HepG2 (cell line): ENCODE data around the gene MTA3.

Source experiments
- CENPX ChIP-seq: sonication (generic); formaldehyde crosslinking; IDR thresholded peaks from 2 replicates; pipeline ENCODE4 v1.9.0; 2021; ENCODE audit warnings: mild to moderate bottlenecking, missing genetic modification reagents, moderate library complexity
- ETV6 ChIP-seq: sonication (generic); formaldehyde crosslinking; conservative IDR thresholded peaks from 2 replicates; pipeline ENCODE4 v1.4.0; 2020; ENCODE audit warnings: missing genetic modification reagents
- IKZF1 ChIP-seq: fragments of 450-650 bp; IDR thresholded peaks from 2 replicates; pipeline ENCODE4 v1.7.1; 2016
- NCOA2 ChIP-seq: sonication (generic); formaldehyde crosslinking; IDR thresholded peaks from 2 replicates; pipeline ENCODE4 v1.8.0; 2022; ENCODE audit warnings: inconsistent platforms
- RAD21 ChIP-seq: fragments of 450-650 bp; formaldehyde crosslinking; IDR thresholded peaks from 2 replicates; pipeline ENCODE4 v1.5.0; 2020; ENCODE audit warnings: mild to moderate bottlenecking
- SOX5 ChIP-seq: IDR thresholded peaks from 2 replicates; pipeline ENCODE4 v1.6.1; 2016; ENCODE audit warnings: borderline replicate concordance
- U2AF2 ChIP-seq: fragments of 200-400 bp; formaldehyde crosslinking; IDR thresholded peaks from 2 replicates; pipeline ENCODE4 v1.6.1; 2017; ENCODE audit warnings: low read depth, mild to moderate bottlenecking, low read length
- TF ChIP-seq, protein P1 (sequence below): sonication (generic); formaldehyde crosslinking; IDR thresholded peaks from 2 replicates; pipeline ENCODE4 v1.5.0; 2020; ENCODE audit warnings: mild to moderate bottlenecking, missing genetic modification reagents, moderate library complexity

DNA sequence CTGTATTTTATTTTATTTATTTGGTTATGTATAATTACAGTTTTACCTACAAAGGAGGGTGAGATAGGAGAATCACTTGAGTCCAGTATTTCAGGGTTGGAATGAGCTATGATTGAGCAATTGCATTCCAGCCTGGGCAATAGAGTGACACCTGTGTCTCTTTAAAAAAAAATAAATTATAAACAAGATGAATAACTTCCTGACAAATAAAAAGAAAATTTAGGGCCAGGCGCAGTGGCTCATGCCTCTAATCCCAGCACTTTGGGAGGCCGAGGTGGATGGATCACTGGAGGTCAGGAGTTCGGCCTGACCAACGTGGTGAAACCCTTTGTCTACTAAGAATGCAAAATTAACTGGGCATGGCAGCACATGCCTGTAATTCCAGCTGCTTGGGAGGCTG is 17.3 kb downstream of the MTA3 start:
- TF ChIP-seq RAD21 (CRISPR knock-in tag) (no peak), CENPX (CRISPR knock-in tag) (no peak), ETV6 (CRISPR knock-in tag) (no peak), NCOA2 (no peak), U2AF2 (no peak), IKZF1 (no peak), SOX5 (no peak)
- TF ChIP-seq, protein P1, sequence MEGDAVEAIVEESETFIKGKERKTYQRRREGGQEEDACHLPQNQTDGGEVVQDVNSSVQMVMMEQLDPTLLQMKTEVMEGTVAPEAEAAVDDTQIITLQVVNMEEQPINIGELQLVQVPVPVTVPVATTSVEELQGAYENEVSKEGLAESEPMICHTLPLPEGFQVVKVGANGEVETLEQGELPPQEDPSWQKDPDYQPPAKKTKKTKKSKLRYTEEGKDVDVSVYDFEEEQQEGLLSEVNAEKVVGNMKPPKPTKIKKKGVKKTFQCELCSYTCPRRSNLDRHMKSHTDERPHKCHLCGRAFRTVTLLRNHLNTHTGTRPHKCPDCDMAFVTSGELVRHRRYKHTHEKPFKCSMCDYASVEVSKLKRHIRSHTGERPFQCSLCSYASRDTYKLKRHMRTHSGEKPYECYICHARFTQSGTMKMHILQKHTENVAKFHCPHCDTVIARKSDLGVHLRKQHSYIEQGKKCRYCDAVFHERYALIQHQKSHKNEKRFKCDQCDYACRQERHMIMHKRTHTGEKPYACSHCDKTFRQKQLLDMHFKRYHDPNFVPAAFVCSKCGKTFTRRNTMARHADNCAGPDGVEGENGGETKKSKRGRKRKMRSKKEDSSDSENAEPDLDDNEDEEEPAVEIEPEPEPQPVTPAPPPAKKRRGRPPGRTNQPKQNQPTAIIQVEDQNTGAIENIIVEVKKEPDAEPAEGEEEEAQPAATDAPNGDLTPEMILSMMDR (CRISPR knock-in tag): no peak
